HG03558 (cell line): Measurements from ENCODE around the gene TPM2.

ENCODE experiments used
- ATAC-seq: cut with Tn5 transposase; IDR thresholded peaks from one replicate; pipeline ENCODE4 v1.9.1; 2021; ENCODE audit warnings: moderate number of reproducible peaks; ENCODE audit not compliant: unreplicated experiment; ENCODE audit errors: extremely low read depth

Gene TPM2

GRCh38 chr9:35697486-35697885 is 7.8 kb upstream of the TPM2 start:
- no peak for ATAC-seq

- ATAC-seq = no peak
These were observed 6.9 kb upstream of the TPM2 start for GRCh38 chr9:35696520-35697215.

GRCh38 chr9:35695943-35696401 is 6.2 kb upstream of the TPM2 start:
- ATAC-seq = no peak

GRCh38 chr9:35691757-35692301 is 2.1 kb upstream of the TPM2 start:
- ATAC-seq = no peak

GRCh38 chr9:35691334-35691650 is 1.6 kb upstream of the TPM2 start:
- no peak for ATAC-seq

- no peak for ATAC-seq
These were observed 1.0 kb upstream of the TPM2 start for GRCh38 chr9:35690614-35691333.

GRCh38 chr9:35690294-35690613 is 529 bp upstream of the TPM2 start:
- ATAC-seq = no peak

- ATAC-seq = no peak
These were observed 875 bp downstream of the TPM2 start for GRCh38 chr9:35688558-35689541.

- ATAC-seq = no peak
These were observed 1.7 kb downstream of the TPM2 start for GRCh38 chr9:35687972-35688557.

GRCh38 chr9:35687306-35687705 is 2.4 kb downstream of the TPM2 start:
- no peak for ATAC-seq

GRCh38 chr9:35686222-35687203 is 3.2 kb downstream of the TPM2 start:
- no peak for ATAC-seq

GRCh38 chr9:35685506-35685905 is 4.2 kb downstream of the TPM2 start:
- no peak for ATAC-seq

GRCh38 chr9:35684921-35685320 is 4.8 kb downstream of the TPM2 start:
- ATAC-seq = no peak

GRCh38 chr9:35683323-35683722 is 6.4 kb downstream of the TPM2 start:
- ATAC-seq = no peak

GRCh38 chr9:35682520-35683315 is 7.0 kb downstream of the TPM2 start:
- ATAC-seq = no peak

GRCh38 chr9:35682051-35682450 is 7.7 kb downstream of the TPM2 start:
- ATAC-seq = no peak

- ATAC-seq = no peak
These were observed 8.3 kb downstream of the TPM2 start for GRCh38 chr9:35681341-35682002.
